GM03348 (cell line): Measurements from ENCODE around the gene PTPRT.

Experiments
- DNase-seq: peaks from one replicate; pipeline ENCODE4 v3.0.0; 2012; ENCODE audit warnings: low spot score

Gene PTPRT

DNA sequence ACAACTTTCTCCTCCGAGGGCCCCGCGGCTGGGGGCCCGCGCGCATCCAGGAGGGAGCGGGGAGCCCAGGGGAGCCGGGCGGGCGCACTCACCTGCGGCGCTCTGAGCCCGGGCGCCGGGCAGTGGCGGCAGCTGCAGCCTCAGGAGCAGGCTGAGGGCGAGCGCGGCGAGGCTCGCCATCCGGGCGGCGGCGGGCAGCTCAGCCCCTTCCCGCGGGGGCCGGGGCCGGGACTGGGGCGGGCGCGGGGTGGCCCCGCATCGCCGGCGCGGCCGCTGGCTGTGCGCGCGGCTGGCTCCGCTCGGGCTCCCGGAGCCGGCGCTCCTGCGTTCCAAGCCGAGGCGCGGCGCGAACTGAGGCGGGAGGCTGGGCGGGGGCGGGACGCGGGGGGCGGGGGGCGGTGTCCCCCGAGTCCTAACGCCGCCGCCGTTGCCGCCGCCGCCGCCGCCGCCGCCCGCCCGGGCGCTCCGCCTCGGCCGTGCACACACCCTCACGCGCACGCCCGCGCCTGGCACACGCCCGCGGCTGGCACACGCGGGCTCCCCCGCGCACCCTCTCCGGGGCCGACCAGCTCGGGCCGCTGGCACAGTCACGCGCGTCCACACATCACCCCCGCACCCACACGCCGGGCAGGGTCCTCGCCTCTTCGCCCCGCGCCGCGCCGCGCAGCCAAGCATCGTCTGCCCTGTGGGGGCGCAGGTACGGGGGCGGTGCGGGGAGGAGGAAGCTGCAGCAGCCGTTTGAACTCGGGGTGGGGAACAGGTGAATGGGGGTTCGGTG is at the start of gene PTPRT:
PTPRT (minus strand) TSS at position 353 of the 778 bp plus-strand sequence; CDS start at position 180, 173 bp downstream.
- peak; percentile 14 for DNase-seq

DNA sequence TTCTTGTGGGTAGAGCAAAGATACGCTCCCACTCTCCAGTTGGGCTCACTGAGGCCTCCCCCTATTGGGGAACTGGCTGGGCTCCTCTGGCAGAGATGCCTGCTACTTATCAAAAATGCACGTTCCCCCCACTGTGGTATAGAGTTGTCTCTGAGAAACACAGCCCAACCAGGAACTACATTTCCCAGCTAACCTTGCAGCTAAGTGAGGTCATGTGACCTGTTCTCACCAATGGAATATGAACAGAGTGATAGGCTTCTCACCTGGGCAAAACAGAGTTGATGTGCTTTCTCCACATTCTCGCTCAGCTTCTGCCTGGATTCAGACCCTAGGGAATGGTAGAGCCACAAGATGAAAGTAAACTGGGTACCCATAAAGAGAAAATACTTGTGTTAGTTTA is 49.1 kb upstream of the PTPRT start:
- no peak for DNase-seq

DNA sequence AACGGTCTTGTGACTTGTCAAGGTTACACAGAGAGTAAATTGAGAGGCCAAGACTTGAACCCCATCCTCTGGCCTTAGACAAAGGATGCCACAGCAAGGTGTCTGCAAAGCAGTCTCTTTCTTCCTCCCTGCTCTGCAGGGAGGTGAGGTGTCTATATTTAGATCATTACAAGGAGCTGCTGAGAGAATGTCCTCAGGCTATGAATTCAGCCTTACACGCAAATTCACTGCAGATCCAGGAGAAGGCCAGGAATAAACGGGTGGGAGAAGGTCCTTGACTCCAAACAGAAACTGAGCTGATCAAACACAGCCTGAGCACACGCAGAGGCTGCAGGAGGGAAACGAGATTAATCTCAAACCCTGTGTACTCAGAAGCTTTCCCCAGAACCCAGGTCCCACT is 48.6 kb upstream of the PTPRT start:
- DNase-seq: no peak

DNA sequence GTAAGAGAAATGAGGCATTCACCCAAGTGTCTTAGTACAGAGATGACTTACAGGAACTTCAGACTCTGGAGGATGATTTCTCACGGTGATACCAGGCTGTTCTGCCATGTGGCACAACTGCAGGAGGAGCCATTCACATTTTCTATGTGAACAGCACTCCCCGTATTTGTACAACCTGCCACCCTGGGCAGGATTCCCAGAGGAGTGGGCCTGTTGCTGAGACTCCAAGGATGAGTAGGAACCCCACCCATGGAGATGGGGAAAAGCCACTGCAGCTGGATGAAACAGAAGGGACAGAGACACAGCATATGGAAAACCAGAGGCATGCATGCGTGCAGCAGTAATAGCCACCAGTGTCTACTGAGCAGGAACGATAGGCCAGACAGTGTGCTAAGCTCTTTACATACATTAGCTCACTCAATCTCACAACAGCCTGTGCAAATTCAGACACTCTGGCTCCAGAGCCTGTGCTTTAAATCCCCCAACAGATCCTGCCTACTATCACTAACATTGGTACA is 48.0 kb upstream of the PTPRT start:
- DNase-seq: no peak

DNA sequence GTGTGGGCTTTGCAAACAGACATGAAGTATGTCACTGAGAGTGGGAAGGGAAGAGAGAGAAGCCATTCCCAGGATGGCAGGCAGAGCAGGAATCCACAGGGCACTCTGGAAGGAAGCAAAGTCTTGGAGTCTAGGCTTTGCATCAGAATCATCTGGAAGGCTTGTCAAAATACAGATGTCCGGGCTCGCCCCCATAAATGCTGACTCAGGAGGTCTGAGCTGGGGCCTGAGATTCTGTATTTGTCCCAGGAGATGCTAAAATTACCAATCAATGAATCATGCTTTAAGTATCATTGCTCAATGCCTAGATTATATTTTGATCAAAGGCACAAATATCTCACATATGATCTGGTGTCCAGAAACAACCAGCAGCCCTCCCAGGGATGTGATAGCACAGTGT is 46.3 kb upstream of the PTPRT start:
- no peak for DNase-seq

DNA sequence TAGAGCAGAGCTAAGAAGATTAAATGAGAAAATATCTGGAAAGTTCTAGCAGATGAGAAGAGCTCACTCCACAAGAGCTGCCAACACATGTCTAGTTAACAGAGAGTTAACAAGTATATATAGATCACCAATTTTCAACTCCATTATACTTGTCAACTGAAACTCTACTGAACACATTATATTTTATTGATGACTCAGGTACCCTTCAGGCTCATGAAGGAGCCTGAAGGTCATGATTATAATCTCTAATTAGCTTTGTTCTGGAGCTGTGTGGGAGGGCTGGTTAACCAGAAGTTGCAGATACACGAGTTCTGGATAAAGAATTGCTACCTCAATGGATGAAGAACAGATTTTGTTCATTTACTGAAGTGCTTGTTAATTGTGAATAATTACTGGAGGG is 42.1 kb upstream of the PTPRT start:
- no peak for DNase-seq

DNA sequence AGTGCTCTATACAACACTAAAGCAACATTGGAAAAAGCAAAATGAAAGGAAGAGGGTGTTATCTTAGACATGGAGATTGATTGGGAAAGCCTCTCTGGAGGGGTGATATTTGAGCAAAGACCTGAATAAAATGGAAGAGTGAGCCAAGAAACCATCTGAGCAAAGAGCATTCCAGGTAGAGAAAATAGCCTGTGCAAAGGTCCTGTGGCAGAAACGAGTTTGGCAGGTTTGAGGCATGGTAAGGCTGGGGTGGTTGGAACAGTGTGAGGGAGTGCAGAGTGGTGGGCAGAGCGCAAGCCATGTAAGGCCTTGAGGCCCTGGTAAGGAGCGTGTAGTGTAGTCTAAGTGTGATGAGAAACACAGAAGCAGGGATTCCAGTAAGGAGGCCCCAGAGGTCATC is 40.0 kb upstream of the PTPRT start:
- no peak for DNase-seq

DNA sequence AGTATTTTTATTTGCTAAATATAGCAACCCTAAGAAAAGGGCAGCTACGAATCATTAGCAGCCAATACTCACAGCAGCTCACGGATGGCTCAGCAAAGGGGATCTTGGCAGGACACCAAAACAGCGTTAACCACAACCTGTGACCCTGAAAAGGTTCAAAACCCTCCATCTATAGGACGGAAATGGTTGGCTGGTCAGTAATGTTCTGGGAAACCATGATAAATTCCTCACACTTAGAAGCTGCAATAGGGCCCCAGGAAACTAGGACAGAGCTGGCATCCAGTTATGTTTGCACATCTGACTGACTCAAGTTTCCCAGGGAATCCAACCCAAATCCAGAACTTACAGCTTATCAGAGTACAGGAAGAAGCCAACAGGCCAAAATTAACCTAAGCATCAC is 30.9 kb upstream of the PTPRT start:
- DNase-seq: no peak

DNA sequence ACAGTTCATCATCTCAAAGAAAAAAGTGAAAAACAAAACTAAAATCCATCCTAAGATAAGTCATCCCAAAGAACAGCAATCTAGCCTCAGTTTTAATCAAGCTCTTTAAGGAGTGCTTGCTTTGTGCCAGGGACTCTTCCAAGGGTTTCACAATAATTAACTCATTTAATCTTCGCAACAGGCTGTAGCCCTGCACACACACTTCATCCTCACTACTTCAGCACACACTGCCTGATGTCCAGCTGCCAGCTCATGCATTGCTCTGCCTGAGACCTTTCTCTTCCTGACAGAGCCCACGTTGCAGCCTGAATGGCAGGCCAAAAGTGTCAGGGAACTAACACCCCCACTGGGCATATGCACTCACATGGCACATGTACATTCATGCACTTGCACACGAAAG is 21.2 kb upstream of the PTPRT start:
- DNase-seq: no peak

DNA sequence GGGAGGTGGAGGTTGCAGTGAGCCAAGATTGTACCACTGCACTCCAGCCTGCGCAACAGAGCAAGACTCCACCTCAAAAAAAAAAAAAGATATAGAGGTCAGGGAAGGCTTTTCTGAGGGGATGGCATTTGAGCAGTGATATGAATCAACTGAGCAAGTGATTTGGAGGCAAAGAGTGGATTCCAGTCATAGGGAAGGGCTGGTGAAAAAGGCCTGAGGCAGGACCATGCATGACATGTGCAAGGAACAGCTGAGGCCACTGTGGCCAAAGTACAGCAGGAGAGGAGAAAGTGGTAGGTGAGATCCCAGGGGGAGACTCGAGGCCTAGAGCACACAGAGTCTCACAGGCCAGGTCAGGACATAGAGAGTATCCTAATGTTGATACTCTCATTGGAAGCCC is 20.1 kb upstream of the PTPRT start:
- no peak for DNase-seq

DNA sequence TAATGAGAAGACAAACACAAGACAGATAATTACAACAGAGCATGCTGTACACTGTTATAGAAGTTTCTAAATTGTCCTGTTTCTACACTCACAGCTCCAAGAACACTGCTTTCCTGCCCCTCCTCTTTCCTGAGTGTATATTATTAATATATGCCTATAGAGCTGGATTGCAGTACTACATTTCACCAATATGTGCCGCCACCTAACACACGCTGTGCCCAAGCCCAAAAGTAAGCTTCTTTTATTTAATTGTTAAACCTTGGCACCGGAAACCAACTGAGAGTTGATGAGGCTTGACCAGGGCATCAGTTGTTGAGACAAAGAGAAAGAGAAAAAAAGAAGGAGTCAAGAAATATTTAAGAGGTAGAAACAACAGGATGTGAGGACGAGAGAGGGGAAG is 16.0 kb upstream of the PTPRT start:
- DNase-seq: no peak

DNA sequence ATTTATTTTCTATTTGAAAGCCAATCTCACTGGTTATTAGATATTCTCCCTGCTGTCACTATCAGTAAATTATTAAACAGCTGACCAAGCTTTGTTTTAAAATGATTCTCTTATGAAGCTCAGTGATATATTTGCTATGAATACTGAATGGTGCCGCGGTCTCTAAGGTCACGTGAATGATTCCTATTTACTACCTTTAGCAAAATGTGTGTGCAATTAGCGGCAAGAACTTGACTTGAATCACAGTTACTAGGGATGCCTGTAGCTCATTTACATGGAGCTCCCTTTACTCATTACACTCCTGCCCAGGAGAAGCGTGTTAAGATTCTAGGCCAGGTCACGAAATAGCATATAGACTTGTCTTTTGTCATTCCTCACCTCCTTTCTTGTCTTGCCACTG is 12.4 kb upstream of the PTPRT start:
- DNase-seq: no peak

DNA sequence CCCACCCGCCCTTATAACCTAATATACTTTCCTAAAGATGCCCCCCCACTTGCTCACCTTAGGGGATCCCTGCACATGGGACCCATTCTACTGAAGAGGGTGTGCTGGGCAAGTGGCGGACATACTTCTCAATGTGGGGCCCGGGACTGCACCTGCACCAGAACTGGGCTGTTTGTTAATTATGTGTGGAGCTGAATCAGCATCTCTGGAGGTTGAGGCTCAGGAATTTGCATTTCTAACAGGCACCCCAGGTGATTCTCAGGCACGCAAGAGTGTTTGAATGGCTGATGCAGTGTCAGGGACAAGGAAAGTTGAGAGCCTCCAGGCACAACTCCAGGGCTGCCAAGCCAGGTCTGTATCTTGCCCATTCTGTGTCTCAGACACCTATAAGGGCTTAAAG is 8.9 kb upstream of the PTPRT start:
- no peak for DNase-seq

DNA sequence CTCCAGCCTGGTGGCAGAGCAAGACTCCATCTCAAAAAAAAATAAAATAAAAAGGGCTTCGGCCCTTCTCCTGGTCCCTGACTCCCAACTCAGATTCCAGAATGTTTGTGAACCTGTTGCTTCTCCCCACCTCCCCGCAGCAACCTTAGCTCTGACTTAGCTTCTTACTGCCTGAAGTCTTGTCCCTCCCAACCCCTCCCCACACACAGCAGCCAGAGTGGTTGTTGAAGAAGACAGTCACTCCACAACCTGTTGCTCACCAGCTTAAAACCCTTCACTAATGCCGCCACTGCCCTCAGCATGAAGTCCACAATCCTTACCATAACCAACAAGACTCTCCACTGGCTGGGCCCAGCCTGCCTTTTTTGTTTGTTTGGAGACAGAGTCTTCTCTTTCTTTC is 6.5 kb upstream of the PTPRT start:
- DNase-seq: no peak

DNA sequence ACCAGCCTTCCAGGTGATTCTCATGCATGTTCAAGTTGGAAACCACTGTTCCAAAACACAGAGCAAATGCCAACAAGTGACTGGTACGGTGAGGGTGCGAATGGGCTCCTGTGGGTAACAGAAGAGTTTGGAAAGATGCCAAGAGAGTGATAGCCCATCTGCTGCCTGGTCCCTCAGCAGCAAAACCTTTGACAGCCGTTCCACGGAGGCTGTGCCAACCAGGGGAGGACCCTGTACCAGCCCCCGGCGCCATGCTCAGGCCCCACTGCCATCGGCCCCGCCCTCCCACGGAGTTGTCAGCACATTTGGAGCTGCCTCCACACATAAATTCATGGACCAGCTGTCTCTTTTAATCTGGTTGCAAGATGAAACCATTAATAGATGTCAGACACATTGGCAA is 4.4 kb upstream of the PTPRT start:
- DNase-seq: no peak

DNA sequence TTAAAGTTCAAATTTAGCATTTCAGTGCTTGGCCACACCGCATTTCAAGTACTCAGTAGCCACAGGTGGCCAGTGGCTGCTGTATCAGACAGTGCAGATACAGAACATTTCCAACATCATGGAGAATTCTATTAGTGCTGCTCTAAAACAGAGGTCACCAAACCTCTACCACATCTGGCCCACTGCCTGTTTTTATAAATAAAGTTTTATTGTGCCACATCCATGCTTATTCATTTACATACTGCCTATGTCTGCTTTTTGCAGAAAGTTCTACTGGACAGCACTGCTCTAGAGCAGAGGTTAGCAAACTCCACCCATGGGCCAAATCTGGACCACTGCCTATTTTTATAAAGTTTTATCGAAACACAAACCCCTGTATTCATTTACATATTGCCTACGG is 3.7 kb upstream of the PTPRT start:
- DNase-seq: no peak

DNA sequence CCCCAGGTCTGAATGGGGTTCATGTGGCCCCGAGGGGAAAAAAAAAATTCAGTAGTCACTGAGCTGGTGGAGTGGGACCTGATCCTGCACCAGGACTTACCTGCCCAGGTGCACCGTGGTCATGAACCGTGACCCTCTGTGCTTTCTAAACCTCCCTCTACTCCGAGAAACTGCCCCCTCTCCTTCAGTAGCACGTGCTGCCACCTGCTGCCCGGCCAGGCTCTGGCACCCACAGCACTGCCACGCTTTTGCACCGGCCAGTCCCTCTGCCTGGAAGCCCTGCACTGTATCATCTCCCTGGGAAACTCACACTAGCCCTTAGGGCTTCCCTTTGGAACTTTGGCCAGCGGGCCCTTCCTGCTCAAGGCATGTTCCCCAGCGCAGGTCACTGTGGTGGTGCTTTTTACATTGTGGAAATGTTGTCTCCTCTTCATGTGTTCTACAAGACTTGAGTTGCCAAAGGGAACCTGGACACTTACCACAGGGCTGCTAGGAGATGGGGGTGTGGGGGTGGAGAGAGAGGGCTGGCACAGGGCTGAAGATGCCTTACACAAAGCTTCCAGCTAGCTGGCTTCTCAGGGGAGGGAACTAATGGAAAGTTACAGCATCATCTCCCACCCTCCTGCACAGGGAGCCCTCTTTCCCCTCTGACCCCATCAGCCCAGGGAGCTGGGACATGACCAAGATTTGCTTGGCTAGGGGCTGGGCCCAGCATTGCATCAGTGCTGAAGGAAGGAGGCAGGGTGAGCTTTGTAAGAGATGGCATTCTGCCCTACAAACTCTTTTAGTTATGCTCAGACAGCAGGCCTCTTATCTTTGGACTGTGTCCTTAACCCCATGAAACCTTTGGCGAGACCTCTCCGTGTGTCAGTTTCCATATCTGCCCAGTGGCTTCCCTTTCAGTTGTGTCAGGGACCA is 2.5 kb upstream of the PTPRT start:
- DNase-seq: peak; percentile 49

DNA sequence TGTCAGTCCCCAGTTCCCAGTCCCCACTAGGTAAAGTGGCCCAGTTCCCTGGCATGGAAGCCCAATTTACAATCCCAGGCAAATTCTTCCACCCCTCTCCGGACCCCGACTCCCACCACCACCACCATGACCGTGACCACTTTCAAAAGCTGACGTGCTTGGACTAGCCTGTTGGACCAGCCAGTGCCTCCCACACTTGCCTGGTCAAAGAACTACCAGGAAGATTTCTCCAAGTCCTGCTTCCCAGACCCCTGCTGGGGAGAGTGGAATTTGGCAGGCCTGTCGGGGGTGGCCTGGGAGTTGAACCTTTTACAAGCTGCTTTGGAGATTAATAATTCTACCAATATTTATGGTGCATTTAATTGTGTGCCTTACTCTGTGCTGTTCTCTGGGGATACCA is 1.4 kb upstream of the PTPRT start:
- no peak for DNase-seq

DNA sequence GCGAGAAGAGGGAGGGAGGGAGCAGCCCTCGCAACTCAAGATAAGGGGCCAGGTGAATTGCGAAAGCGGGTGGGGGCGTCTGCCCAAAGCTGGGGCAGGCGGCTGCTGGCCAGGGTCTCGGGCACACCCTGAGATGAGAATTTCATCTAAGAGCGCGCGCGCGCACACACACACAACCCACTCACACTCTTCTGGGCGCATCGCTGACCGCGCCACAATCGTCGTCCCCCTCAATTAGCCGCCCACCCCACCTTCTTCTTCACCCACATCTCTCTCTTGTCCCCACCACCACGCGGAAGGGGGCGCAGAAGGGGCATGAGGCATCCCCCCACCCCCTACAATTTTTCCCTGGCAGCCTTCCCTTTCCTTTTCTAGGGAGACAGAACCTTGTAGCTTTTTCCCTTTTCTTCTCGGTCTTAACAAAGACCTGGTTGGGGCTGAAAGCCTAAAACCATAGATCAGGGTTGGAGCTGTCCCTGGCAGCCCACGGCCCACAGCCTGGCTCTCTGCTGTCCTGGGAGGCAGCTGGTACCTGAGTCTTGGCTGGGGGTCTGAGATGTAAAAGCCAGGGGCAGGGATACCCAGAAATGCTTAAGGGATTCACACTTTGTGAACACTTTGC is 737 bp upstream of the PTPRT start:
- no peak for DNase-seq

DNA sequence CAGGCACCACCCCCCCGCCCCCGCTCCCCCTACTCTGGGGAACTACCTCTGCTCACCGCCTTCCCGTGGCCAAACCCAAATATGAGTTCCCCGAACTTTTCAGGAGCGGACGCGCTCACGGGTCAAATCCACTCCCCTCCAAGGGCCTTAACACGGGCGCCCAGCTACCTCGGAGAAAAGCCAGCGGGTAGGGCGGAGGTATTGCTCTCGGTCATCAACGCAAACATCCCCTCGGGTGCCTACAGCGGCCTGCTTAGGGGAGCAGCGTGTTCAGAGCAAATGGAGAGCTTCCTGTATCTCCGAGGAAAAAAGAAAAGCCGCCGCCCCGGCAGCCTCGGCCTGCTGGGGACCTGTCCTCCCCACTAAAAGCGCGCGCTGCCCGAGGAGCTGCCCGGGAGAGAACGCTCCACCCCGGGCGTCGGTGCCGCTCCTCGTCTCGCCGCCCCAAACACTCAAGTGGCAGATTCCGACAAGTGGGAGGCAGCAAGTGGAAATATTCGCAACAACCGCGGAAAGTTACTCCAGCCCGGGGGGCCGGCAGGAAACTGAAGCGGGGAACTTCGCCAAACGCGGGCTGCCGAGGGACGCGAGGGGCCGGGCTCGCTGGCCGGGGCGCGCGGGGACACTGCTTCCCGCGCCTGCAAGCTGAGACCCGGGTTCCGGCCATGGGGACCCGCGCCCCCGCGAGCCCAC is 699 bp downstream of the PTPRT start:
- DNase-seq: peak; percentile 18

DNA sequence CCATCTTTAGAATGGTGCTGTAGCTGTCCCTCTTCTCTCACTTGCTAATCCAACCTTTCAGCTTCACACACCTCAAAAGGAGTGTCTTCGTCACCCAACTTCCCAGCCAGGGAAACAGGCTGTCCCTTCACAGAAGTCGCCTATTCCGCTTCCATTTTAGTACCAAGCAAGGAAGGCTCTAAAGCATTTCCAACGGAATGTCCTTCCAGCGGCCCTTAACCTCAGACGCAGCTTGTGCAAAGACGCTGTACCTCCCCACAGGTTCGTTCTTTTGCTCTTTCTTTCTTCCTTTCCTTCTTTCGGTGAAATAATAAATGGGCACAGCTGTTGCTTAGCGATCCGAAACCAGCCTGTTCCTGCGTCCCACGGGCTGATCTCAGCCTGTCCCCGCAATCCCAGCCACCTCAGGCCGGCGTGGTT is 1.5 kb downstream of the PTPRT start:
- peak; percentile 9 for DNase-seq
